ENCODE results near the gene CMBL.

The CMBL gene

GRCh38 chr5:10307206-10308148 lies at the start of gene CMBL:
Gene CMBL, minus strand, starts transcription at chr5:10307902. Its CDS starts 17,140 bp downstream, at chr5:10290762.
- Histone ChIP-seq H3K4me3 (peak within 1 kb of the TSS; percentile 92), H3K27ac (peak within 1 kb of the TSS; percentile 63 to 94)
- TF ChIP-seq, protein P1, sequence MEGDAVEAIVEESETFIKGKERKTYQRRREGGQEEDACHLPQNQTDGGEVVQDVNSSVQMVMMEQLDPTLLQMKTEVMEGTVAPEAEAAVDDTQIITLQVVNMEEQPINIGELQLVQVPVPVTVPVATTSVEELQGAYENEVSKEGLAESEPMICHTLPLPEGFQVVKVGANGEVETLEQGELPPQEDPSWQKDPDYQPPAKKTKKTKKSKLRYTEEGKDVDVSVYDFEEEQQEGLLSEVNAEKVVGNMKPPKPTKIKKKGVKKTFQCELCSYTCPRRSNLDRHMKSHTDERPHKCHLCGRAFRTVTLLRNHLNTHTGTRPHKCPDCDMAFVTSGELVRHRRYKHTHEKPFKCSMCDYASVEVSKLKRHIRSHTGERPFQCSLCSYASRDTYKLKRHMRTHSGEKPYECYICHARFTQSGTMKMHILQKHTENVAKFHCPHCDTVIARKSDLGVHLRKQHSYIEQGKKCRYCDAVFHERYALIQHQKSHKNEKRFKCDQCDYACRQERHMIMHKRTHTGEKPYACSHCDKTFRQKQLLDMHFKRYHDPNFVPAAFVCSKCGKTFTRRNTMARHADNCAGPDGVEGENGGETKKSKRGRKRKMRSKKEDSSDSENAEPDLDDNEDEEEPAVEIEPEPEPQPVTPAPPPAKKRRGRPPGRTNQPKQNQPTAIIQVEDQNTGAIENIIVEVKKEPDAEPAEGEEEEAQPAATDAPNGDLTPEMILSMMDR (IDR thresholded peaks at IDR 0.05), result no peak
- no peak for DNase-seq (ENCODE audit: low spot score)

GRCh38 chr5:10355071-10355889 lies 47.6 kb upstream of the CMBL start:
- Histone ChIP-seq H3K4me3 (peak overlapping the region; percentile 99), H3K27ac (peak overlapping the region in 1 of 2 donors; percentile 20)
- TF ChIP-seq, protein P1 (IDR thresholded peaks at IDR 0.05), result no peak
- DNase-seq (ENCODE audit: low spot score), result no peak

GRCh38 chr5:10354048-10354872 lies 46.6 kb upstream of the CMBL start:
- DNase-seq (ENCODE audit: low spot score), result no peak
- Histone ChIP-seq H3K27ac (peak overlapping the region; percentile 97 to 100), H3K4me3 (peak overlapping the region; percentile 99)
- TF ChIP-seq, protein P1 (IDR thresholded peaks at IDR 0.05), result no peak

- peak; percentile 94 for DNase-seq (ENCODE audit: low spot score)
- TF ChIP-seq, protein P1 (IDR thresholded peaks at IDR 0.05), result no peak
- peak within 1 kb of the TSS; percentile 99 for H3K4me3 ChIP-seq
- H3K27ac ChIP-seq, result peak within 1 kb of the TSS; percentile 97 to 100
These were observed 45.7 kb upstream of the CMBL start, which contains the start of gene MARCHF6 for GRCh38 chr5:10353241-10354047. Gene MARCHF6, plus strand, starts transcription at chr5:10353695. Its CDS starts 204 bp downstream, at chr5:10353899.

DNA sequence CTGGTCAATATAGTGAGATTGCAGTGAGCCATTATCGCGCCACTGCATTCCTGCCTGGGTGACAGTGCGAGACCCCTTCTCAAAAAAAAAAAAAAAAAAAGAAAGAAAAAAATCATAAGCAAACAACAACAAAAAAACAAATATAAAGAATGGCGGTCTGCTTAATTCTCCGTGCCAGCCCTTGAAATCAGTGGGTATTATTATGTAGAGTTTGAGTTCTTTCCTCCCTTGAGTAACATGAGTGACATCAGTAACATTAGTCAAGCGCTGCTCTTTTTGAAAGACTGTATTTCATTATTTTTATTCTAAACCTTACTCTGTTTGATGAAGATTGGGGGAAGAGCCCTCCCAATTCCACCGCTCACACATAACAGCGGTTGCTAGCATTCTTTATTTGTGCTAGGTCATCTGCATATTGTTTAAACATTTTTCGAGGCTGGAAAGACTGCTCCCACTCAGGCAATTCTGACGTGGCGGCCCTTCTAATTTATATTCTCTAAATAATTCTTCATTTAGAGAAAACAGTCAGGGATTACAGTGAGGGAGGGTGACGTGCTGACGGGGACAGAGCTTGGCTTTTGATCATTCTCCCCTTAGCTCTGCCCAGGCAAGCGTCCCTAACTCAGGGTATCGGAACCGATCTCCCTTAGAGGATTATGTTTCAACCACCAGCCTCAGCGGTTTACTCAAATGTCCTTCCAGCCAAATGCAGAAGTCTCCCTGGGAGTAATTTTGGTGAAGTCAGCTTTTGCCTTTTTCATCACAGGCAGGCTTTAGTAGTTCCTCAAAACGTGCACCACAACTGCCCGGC lies 44.9 kb upstream of the CMBL start:
- Histone ChIP-seq H3K27ac (peak overlapping the region; percentile 97 to 100), H3K4me3 (peak overlapping the region; percentile 99)
- TF ChIP-seq, protein P1 (IDR thresholded peaks at IDR 0.05), result no peak
- DNase-seq (ENCODE audit: low spot score), result no peak

Data from coronary artery (tissue), 2 donors.